GM21825 (cell line): Measurements from ENCODE around the gene VPS25.
"Not testable (repeated sequence)": the region's sequence is repeated elsewhere in the genome, so short reads cannot be mapped to it uniquely, and the experiment has no call there.

Experiments
- ATAC-seq: cut with Tn5 transposase; IDR thresholded peaks from one replicate; pipeline ENCODE4 v1.9.1; 2021; ENCODE audit warnings: mild to moderate bottlenecking, moderate library complexity; ENCODE audit not compliant: unreplicated experiment

The VPS25 gene

DNA sequence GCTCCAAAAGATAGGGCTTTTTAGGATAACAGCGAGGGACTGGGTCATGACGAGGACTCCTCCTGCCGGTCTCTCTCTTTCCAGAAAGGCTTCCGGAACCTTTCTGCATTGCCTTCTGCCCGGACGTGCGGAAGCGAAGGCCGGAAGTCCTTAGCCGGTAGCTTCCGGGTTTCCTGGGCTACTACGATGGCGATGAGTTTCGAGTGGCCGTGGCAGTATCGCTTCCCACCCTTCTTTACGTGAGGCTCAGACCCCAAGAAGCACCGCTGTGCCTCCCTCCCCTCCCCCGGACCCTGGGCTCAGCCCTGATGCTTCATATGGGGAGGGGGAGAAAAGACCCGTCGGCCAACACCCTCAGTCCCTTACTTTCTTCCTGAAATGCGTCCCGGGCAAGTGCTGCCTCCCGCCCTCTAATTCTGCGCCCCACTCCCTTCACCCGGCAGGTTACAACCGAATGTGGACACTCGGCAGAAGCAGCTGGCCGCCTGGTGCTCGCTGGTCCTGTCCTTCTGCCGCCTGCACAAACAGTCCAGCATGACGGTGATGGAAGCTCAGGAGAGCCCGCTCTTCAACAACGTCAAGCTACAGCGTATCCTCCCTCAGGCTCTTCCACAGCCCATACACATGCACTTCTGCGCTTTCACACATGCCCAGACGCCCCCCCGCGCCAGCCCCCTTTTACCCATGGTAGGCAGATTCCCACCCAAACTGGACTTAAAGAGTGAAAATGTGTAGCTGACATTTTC, at the start of gene VPS25:
Gene VPS25 (plus strand): TSS at position 160 of the 746 bp plus-strand sequence. CDS start 27 bp downstream, at position 187.
- ATAC-seq, result peak; percentile 77

- ATAC-seq, result no peak
Measured at GRCh38 chr17:42723636-42724035, 49.6 kb upstream of the VPS25 start.

DNA sequence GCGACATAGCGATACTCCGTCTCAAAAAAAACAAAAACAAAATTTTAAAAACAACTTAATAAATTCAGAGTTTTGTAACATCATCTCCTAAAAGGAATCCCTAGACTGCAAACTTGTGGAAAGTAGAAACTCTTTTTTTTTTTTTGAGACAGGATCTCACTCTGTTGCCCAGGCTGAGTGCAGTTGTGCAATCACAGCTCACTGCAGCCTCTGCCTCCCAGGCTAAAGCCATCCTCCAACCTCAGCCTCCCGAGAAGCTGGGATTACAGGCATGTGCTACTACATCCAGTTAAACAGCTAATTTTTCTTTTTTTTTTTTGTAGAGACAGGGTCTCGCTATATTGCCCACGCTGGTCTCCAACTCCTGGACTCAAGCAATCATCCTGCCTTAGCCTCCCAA, 48.1 kb upstream of the VPS25 start:
- ATAC-seq, result no peak

GRCh38 chr17:42740699-42741098, 32.5 kb upstream of the VPS25 start:
- ATAC-seq, result no peak

GRCh38 chr17:42742916-42743315, 30.3 kb upstream of the VPS25 start:
- ATAC-seq, result not testable (repeated sequence)

DNA sequence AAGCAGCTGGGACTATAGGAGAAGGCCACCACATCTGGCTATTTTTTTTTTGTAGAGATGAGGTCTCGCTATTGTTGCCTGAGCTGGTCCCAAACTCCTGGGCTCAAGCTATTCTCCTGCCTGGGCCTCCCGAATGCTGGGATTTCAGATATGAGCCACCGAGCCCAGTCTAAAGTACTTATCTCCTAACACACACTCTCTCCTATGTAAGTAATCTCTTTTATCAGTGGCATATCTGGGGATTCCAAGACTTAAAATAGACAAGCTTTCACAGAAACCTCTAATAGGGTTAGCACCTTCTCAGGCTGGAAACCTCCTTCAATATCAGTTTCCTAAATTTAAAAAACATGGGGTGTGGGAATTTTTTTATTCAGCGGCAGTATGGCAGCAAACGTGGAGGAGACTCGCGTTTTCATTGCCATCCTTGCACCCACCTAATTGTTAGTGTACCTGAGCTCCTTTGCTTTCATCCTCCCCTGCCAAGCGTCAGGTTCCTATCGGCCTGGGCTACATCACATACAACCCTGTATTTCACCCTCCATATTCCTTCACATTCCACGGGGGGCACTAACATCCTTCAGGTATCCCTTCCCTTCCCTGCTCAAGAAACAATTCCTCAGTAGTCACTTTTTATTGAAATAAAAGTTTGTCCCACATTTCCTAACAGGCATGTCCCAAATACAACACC, 29.5 kb upstream of the VPS25 start:
- ATAC-seq, result no peak

DNA sequence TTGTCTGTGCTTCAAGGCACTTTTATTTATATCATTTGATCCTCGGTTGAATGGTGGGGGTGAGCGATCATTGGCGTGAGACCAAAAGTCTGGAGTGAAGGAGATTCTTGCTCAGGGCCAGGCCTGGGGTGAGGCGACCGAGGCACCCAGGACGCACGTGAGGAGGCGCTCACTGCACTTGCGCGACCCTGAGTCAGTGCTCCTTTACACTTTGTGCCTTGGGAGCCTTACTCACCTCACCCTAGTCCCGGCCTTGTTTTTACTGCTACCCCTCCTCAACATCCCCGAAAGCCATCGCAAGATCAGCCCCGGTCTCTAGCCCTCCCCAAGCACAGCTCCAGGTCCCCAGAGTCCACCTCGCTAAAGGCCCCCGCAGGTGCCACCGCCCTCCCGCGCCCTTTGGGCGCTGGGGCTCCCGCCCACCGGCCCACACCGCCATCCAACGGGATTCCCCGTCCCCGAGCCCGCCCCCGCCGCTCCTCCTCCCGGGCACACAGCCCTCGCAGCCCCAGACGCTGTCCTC, 28.9 kb upstream of the VPS25 start:
- peak; percentile 45 for ATAC-seq

DNA sequence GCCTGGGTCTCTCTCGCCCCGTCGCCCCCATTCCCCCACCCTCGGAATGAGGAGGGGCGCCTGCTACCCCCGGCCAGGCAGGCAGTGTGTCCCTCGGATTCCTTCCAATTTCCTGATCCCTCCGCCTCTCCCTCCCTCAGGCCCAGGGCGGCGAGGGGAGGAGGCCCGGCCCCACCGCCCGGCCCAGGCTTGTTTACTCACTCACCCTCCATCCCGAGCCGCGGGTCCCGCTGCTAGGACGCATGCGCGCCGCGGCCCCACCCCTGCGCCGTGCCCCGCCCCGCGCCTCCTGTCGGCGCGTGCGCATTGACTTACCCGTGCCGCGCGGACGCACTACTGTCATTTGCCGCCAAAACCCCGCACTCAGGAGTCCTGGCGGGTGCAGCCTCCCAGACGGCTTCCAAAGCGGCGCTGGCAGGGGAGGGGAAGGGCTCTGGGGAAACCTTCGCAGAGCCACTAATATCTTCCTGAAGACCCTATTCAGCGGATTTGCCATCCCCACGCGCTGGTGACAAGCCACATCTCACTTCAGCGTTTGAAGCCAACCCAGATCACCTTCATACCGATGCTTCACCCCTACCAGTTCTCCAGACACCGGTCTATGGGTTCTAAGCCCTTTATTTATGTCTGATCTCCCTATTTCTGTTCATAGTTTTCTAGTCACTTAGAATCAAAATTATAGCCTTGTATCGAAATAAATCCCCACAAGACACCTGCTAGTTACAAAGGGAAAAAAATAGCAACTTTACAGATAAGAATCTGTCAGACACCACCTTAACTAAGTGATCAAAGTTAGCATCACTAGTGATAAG, 28.2 kb upstream of the VPS25 start, which contains the start of gene EZH1:
Gene EZH1 (minus strand): TSS at position 235 of the 812 bp plus-strand sequence. CDS start 16,099 bp downstream, outside the sequence.
- peak; percentile 70 for ATAC-seq

DNA sequence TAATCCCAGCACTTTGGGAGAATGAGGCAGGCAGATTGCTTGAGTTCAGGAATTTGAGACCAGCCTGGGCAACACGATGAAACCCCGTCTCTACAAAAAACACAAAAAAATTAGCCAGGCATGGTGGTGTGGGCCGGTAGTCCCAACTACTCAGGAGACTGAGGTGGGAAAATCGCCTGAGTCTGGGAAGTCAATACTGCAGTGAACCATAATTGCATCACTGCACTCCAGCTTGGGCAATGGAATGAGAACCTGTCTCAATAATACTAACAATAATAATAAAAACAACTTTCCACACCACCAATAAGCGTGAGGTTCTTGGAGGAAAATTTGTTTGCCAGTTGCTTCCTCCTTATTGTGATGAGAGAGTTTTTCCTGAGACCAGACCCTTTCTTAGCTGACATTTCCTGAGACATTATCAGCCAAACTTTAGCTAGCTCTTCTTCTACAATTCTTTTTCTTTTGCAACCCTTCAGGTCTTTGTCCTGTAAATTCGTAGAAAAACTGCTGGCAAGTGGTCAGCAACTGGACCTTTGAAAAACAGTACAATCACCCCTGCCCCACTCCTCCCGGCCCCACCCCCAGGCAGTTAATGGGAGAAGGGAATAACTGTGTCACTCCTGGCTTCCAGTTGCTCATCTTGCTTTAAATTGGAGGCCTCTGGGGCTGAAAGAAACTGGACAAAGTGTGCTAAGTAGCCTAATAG, 24.9 kb upstream of the VPS25 start:
- no peak for ATAC-seq

- no peak for ATAC-seq
Measured at GRCh38 chr17:42748908-42749798, 24.1 kb upstream of the VPS25 start.

DNA sequence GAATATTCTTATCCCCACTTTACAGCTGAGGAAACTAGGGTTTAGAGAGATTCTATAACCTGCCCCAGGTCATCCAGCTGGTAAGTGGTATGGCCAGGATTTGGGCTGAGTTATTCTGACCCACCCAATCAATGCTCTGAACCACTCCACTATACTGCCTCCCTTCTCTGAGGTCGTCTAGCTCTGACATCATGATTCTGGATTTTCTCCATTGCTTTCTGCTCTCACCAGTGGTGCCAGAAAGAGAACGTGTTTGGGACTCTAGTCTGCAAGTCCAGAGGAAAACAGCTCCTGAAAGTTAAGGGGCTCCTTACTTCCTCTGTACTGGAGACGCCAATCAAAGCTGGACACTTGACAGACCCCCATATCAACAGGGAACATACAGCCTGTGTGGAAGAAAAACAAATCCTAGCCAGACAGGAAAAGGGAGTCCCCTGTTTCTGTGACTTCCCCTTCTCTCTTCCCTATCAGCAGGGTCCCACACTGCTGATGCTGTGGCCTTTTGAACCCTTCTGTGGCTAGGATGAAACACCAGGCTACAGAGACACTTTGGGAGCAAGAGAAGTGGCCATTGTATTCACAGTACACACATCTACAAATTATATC, 22.4 kb upstream of the VPS25 start:
- ATAC-seq, result no peak

DNA sequence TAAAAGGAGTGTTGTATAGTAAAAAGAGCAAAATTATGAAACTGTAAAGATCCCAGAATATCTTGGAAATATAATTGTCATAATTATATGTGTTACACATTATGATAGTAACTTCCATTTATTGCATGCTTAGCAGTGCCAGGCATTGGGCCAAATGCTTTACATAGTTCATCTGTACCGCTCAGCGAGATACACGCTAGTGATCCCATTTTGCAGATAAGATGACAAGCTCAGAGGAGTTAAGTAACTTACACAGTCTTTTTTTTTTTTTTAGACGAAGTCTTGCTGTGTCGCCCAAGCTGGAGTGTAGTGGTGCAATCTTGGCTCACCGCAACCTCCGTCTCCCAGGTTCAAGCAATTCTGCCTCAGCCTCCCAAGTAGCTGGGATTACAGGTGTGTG, 21.6 kb upstream of the VPS25 start:
- no peak for ATAC-seq

GRCh38 chr17:42754782-42755181, 18.5 kb upstream of the VPS25 start:
- no peak for ATAC-seq

- ATAC-seq, result no peak
Measured at GRCh38 chr17:42759982-42760651, 13.1 kb upstream of the VPS25 start.

DNA sequence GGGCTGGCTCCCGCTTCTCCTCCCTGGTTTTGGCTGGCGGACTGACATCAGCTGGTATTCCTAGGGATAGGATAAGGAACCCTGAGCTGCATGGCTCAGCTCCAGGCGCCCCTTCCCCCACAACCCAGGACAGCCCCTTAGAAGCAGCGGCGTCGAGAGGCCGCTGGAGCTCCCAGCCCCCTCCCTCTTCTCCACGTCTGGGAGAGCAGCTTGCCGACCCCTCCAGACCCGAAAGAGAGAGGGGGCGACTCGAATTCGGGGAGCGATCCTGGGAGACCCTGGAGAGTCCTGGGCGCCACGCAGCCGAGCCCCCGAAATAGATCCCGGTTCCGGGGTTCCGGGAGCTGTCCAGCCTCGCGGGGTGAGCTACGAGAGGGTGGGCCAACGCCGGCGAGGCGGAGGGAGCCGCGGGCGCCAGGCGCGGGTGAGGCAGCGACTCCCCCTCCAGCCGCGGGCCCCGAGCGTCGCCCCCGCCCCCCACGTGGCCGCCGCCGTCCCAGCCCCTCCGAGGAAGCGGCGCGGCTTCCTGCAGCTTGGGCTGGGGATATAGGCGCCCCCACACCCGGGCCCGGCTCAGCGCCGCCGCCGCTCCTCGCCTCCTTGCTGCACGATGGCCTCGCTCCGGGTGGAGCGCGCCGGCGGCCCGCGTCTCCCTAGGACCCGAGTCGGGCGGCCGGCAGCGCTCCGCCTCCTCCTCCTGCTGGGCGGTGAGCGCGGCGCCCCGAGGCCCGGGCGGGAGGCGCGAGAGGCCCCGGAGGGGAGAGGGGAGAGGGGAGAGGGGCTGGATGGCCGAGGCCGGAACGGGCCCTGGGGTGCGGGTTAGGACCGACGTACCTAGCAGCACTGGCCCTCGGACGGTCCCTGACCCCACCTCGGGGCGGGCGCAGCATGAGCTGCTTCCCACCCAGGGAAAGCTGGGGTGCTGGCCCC, 12.3 kb upstream of the VPS25 start, which contains the start of gene RAMP2:
Gene RAMP2 (plus strand): TSS at position 576 of the 930 bp plus-strand sequence. CDS start 35 bp downstream, at position 611.
- ATAC-seq, result no peak

- no peak for ATAC-seq
Measured at GRCh38 chr17:42761638-42762037, 11.6 kb upstream of the VPS25 start.

GRCh38 chr17:42766124-42766523, 7.1 kb upstream of the VPS25 start:
- no peak for ATAC-seq
